Glomerular endothelial cell (primary cell): Measurements from ENCODE around the gene PEMT. TPM values are rescaled to one million over a fixed set of nuclear protein-coding genes. Genes with fewer than 3 reads are reported as not detected.

ENCODE experiments used
- DNase-seq: peaks from one replicate; pipeline ENCODE4 v3.0.0-alpha.2; 2011; ENCODE audit warnings: low read depth, low spot score; ENCODE audit errors: extremely low read depth
- total RNA-seq: library from RNA; depleted of rRNA; stranded (reverse); fragments of >200 nt; gene quantifications from 2 replicates; pipeline ENCODE4 v1.2.3, GENCODE V29; 2015

The PEMT gene
- total RNA-seq, 1 donor from 2014 or later: 35.7 TPM

GRCh38 chr17:17605083-17605728 is 13.7 kb upstream of the PEMT start:
- DNase-seq: no peak

DNA sequence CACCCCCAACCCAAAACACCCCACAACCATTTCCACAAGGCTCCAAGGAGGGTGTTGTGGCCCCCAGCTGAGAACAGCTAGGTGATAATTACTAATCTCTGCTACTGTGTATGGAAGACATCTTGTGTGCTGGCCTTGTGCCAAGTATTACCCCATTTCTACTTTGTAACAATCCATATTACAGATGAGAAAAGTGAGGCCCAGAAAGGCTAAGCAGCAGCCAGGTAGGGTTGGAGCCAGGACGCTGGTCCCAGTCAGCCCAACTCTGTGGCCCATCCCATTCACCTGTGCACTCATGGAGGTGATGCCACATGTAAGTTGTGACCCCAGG is 12.4 kb upstream of the PEMT start:
- DNase-seq: no peak

- DNase-seq: no peak
These were observed 11.8 kb upstream of the PEMT start for GRCh38 chr17:17603178-17603894.

DNA sequence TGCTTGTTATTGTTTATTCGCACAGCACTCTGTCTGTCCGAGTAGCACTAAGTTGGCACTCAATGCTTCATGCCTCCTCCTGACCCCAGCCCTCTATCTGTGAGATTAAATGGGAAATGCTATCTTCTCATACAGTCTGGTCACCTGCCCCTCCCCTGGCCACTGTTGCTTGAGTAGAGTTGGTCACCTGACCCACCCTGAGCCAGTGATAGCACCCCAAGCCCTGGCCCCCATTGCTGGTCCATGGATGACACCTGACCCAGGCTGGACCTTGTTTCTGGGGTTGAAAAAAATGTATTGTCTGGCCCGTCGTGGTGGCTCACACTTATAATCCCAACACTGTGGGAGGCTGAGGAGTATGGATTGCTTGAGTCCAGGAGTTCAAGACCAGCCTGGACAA is 8.5 kb upstream of the PEMT start:
- no peak for DNase-seq

DNA sequence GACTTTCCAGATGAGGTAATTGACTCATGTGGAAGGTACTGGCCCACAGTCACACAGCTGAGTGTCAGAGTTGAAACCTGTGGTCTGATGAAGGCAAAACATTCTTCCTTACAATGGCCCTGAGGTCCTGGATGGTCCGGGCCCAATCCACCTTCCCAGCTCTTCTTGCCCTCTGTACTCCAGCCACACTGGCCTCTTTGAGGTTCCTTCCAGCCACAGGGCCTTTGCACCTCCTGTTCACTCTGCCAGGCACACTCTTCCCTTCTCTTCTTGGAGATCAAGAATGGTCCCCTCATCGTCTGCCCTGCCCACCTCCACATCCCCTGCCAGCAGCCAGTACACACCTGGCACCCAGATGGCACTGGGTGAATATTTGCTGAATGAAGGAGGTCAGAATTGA is 6.5 kb upstream of the PEMT start:
- DNase-seq: no peak

- DNase-seq: no peak
These were observed 4.2 kb upstream of the PEMT start for GRCh38 chr17:17595755-17596154.

DNA sequence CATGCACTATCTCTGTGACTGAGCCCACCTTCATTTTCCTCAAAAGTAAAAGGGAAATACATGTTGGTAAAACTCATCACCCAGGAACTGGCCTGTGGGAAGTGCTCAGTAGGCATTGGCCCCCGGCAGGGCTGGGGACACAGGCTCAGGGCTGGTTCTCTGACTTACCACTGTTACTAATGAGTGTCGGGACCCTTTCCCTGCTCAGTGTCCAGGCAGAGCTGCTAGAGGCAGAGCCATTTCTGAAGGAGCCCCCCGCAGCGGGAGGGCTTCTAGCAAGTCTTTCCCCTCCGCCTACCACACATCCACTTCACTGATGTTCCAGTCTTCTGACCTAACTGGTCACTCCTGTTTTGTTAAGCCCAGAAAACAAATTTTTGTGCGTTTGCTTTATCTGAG is 1.7 kb upstream of the PEMT start:
- no peak for DNase-seq

- no peak for DNase-seq
These were observed 589 bp downstream of the PEMT start for GRCh38 chr17:17590883-17591354.

- no peak for DNase-seq
These were observed 1.3 kb downstream of the PEMT start for GRCh38 chr17:17590141-17590751.

GRCh38 chr17:17587614-17588337 is 3.7 kb downstream of the PEMT start:
- no peak for DNase-seq

GRCh38 chr17:17582372-17582771 is 9.1 kb downstream of the PEMT start:
- no peak for DNase-seq

DNA sequence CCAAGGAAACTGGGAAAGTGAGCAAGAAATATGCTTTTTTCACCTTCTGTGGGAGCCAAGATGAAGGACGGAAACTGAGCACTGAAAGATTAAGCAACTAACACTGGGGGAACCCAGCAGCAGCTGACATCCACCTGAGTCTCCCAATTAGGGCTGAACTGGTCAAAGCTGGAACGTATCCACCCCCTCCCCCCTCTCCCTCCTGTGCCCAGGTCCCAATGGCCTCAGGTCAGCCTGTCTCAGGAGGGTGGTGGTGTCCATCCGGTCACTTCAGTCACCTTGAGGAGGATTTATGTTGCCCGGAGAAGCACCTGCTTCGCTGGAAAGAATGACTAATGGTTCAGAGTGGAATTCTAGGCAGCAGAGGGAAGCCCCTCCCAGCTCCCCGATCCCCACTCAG is 10.0 kb downstream of the PEMT start:
- no peak for DNase-seq

DNA sequence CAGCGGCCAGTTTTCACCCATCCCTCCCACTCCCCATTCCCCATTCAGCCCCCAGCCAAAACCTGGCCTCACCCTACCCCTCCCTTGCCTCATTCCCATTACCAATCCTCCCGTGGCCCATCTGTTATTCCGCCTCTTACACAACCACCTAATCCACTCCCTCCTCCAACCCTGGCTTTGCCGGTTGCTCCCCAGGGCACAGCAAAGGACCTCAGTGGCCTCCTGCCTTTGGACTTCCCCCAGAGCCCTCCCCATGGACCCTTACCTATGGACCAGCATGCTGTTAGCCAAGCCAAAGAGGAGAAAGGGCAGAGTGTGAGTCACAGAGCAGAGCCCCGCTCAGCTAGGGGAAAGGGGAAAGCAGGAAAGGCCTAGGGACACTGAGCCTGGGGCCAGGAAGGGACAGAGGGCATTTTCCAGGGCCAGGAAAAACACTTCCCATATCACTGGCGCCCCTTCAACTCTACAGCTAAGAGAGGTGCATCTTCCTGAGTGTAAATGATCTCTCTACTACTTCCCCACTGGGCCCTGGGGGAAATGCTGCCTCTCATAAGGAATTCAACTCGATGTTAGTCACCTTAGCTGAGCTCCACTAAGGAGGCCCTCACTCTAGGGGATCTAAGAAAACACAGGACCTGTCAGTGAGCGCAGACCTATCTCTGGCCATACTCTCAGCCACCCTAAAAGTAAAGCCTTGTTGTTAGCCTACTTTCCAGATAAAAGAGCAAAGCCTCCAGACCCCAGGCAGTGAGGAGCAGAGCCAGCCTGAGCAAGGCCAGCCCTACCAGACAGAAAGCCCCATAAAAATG is 10.6 kb downstream of the PEMT start:
- DNase-seq: no peak

- no peak for DNase-seq
These were observed 11.8 kb downstream of the PEMT start for GRCh38 chr17:17579691-17580090.

DNA sequence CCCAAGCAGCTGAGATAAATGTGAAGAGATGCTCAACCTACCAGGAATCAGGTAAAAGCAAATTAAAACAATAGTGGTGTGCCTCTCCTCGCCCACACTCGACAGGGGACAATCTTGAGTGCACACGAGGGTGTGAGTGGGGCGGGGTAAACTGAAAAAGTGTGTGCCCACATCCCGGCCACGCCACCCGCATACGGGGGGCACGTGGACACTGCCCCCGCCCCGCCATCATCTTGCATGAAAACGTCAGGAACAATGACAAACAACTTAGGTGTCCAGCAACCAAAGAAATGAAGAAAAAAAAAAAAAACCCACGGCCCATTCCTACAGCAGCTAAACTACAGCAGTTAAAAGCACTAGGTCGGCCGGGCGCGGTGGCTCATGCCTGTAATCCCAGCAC is 14.1 kb downstream of the PEMT start:
- DNase-seq: no peak

DNA sequence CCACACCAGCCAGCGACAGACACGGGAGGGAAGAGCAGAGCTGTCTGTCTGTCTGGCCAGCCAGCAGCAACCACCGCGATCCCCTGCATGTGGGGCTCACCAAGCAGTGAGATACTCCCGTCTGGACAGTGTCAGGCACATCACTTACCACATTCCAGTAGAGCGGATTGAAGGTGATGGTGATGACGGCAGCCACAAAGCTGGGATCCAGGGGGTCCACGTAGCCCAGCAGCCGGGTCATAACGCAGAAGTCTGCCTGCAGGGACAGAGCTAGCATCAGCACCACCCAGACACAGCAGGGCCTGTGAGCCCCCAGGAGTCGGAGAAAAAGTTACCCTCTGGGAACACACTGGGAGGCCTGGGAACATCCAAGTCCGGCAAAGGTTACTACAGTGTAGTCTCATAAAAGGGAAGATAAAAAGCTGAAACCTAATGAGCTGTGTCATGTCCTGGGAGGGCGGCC is 14.7 kb downstream of the PEMT start:
- DNase-seq: no peak

- DNase-seq: no peak
These were observed 15.9 kb downstream of the PEMT start for GRCh38 chr17:17575360-17576251.

GRCh38 chr17:17573912-17574311 is 17.6 kb downstream of the PEMT start:
- DNase-seq: no peak

GRCh38 chr17:17572010-17572785 is 19.3 kb downstream of the PEMT start:
- DNase-seq: no peak
